GM18502 (cell line): ENCODE data around the gene B4GALT4.
A peak's percentile ranks its signal among the peaks of the same experiment; 100 is the strongest.
"Not testable (repeated sequence)": the region's sequence is repeated elsewhere in the genome, so short reads cannot be mapped to it uniquely, and the experiment has no call there.

Experiments
- ATAC-seq: cut with Tn5 transposase; IDR thresholded peaks from one replicate; pipeline ENCODE4 v1.9.1; 2021; ENCODE audit warnings: mild to moderate bottlenecking; ENCODE audit not compliant: unreplicated experiment, poor library complexity

B4GALT4 gene, protein sequence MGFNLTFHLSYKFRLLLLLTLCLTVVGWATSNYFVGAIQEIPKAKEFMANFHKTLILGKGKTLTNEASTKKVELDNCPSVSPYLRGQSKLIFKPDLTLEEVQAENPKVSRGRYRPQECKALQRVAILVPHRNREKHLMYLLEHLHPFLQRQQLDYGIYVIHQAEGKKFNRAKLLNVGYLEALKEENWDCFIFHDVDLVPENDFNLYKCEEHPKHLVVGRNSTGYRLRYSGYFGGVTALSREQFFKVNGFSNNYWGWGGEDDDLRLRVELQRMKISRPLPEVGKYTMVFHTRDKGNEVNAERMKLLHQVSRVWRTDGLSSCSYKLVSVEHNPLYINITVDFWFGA

DNA sequence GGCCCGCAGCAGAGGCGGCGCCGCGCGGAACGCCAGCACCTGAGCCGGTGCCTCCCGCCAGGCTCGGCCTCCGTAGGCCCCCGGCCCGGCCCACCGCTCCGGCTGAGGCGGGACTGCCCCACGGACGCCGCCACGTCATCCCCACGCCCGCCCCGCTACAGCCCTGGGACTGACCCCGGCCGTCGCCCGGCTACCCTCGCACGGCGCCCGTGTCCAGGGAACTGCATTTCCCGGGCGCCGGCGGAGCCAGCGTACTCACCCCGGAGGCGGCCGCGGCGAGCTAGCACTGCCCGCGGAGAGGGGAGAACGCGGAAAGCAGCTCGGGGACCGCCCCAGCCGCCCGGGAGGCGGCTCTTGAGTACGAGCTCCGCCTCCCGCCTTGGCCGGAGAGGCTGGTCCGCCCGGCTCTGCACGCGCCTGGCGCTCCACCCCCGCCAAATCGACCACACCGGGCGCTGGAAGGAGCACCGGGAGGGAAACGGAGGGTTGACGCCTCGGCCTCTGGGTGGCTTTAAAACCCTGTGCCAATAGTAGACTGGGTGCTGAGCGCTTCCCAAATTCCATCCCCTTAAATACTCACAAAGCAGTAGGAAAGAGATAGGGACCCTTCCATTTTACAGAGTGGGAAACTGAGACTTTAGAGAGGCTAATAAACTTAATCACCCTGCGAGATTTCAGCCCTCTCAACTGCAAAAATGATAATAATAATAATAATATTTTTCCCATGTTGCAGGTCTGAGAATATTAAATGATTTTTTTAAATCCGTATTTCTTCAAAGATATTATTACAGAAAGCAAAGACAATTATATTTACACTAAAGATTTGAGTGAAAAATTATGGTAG lies at the start of gene B4GALT4:
Gene B4GALT4, minus strand, starts transcription at position 288 of the 844 bp plus-strand sequence. CDS start 10,779 bp downstream, outside the sequence.
- ATAC-seq = peak; percentile 90

DNA sequence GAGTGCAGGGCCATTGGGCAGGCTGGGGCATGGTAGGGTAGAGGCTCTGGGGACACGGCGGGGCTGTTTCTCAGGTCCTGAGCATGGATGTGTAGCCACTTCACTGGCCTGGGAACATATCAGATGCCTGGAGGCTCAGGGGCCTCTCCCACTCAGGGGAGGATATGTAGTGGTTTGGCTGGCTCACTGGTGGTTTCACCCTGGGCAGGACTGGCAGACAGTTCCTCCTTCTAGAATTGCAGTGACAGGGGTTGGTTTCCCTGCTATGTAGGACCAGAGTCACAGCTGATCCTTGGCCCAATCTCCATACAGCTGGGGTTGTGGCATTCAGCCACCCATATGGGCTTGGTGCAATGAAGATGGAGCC lies 48.7 kb upstream of the B4GALT4 start:
- no peak for ATAC-seq

DNA sequence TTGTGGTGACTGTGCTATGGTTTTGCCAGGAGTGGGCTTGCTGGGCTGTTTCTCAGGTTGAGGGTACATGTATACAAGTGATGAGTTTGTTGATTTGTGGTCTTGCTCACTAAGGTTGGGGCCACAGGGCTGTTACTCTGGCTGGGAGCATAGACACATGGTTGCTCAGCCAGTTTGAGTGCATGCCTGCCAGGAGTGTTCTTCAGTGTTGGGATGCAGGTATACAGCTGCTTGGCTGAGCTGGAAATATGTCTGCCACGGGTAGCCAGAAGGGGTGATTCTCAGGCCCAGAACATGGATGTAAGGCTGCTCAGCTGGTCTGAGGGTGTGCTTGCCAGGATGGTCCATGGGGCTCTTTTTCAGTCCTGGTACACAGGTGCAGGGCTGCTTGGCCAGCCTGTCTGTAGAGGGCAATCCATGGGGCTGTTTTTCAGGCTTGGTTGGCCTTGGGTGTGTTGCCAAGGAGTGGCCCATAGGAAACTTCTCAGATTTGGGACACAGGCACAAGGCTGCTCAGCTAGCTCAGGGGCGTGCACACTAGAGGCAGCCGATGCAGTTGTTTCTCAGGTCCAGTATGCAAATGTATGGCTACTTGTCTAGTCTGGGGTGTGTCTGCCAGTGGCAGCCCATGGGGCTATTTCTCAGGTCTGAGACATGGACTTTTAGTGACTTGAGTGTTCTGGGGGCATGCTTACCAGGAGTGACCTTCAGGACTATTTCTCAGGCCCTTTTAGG lies 48.2 kb upstream of the B4GALT4 start:
- ATAC-seq = no peak

DNA sequence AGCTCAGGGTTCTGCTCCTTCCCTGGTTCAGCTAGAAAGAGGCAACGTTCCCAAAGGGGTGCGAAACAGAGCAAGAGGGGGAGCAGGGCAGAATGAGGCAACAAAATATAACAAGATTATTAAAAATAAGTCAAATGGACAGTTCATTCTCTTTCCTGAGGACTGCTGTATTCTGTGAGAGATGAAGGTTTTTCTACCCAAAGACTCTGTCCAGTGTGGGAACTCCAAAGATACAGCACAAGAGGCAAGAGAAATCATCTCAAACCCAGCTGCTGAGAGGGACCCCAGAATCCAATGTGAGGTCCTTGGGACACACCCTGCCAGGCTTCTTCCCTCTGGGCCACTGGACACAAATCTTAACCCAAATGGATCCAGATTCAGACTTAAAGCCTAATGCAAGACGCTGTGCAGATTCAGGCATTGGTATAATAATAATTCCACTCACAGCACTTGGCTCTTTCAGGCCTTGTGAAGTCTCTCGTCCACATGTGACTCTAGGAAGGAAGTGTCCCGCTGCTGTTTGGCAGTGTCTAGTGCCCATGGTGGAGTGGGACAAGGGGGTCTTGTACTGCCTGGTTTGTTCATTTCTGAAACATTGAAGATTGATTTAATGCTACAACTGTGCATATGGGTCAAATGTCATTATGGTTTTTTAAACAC lies 39.0 kb upstream of the B4GALT4 start:
- ATAC-seq = no peak

DNA sequence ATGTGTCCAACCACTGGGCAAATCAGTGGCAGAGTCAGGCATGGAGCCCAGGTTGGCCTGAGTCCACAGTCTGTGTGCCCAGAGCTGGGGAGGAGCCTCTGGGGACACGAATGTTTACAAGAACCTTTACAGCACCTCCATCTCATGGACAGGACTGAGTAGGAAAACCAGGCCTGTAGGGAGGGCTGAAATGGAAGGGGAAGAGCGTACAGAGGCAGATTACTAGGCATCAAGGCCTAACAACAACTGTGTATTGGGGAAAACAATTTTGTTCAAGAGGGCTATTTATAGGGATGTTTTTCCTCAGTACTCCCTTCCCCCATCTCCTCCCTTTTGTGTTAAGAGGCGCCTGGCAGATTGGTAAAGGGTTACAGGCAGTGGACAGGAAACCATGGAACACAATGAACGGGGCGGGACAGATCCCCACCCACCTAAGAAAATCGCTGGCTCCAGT lies 38.5 kb upstream of the B4GALT4 start:
- ATAC-seq = no peak

DNA sequence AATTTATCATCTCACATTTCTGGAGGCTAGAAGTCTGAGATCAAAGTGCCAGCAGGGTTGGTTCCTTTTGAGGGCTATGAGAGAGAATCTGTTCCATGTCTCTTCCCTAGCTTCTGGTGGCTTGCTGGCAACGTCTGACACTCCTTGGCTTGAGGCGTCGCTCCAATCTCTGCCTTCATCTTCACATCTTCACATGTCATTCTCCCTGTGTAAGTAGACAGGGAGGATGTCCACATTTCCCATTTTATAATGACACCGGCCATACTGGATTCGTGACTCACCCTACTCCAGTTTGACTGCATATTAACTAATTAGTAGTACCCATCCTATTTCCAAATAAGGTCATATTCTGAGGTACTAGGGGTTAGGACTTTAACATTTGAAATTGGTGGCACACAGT lies 36.0 kb upstream of the B4GALT4 start:
- ATAC-seq = no peak

DNA sequence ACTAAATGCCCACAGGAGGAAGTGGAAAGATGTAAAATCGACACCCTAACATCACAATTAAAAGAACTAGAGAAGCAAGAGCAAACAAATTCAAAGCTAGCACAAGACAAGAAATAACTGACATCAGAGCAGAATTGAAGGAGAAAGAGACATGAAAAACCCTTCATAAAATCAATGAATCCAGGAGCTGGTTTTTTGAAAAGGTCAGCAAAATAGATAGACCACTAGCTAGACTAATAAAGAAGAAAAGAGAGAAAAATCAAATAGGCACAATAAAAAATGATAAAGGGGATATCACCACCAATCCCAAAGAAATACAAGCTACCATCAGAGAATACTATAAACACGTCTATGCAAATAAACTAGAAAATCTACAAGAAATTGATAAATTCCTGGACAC lies 29.5 kb upstream of the B4GALT4 start:
- not testable (repeated sequence) for ATAC-seq

DNA sequence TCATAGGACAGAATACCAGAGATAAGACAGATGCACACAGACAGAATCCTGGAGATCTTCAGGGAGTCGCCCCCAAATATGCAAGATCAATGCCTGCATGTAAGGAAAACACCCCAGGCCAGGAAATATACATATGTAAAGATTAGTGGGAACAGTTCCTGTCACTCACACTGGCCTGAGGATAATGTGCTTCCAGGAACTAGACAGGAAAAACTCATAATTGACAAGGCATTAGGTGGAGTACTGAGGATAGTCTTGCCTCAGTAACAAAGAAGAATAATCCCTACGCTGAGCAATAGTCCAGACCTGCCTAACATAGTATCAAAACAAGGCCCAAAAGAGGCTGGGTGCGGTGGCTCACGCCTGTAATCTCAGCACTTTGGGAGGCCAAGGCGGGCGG lies 20.4 kb upstream of the B4GALT4 start:
- ATAC-seq = no peak

DNA sequence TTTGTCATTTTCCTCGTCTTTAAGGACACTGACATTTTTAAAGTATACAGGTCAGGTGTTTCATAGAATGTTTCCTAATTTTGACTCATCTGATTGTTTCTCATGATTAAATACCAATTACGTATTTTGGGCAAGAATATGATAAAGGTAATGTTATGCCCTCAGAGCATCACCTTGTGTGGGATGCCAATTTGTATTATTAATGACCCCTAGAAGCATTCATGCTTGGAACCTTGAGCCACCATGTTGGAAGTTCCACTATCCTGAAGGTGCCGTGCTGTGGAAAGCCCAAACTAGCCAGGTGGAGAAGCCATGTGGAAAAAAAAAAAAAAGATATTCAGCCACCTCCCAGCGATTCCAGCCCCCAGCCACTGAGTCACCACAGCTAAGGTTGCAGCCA lies 19.1 kb upstream of the B4GALT4 start:
- no peak for ATAC-seq

DNA sequence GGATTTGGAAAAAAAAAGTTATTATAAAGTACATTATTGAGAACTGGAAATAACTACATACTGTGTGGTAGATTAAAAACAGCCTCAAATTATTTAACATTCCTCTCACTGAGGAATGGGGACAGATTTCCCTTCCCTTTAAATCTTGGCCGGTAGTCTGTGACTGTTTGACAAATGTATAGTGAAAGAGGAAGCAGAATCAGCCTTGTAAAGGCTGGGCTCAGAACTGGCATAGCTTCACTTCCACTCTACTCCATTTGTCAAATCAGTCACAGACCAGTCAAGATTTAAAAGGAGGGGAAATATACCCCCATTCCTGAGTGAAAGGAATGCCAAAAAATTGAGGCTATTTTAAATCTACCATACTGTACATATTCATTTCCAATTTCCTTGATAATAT lies 18.2 kb upstream of the B4GALT4 start:
- ATAC-seq = peak; percentile 95

DNA sequence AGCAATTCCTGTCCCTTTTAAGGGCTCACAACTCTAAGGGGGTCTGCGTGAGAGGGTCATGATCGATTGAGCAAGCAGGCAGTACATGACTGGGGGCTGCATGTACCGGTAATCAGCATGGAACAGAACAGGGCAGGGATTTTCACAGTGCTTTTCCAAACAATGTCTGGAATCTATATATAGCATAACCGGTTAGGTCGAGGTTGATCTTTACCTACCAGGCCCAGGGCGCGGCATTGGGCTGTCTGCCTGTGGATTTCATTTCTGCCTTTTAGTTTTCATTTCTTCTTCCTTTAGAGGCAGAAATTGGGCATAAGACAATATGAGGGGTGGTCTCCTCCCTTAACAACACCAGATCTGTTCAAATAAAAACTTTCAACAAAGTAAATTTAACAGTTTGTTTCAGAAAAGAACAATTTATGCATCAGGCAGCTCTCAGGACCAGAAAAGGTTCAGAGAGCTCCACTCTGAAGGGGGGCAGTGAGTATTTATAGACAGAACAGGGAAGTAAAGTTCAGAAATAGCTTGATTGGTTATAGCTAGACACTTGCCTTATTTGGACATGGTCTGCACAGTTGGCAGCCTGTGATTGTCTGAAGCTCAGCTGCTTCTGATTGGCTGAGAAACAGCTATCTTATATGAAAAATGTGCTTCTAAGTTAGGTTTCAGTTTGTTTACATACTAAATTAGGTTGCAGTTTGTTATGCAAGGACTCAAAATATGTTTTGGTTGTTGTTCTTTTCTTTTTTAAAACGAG lies 17.2 kb upstream of the B4GALT4 start:
- peak; percentile 75 for ATAC-seq

DNA sequence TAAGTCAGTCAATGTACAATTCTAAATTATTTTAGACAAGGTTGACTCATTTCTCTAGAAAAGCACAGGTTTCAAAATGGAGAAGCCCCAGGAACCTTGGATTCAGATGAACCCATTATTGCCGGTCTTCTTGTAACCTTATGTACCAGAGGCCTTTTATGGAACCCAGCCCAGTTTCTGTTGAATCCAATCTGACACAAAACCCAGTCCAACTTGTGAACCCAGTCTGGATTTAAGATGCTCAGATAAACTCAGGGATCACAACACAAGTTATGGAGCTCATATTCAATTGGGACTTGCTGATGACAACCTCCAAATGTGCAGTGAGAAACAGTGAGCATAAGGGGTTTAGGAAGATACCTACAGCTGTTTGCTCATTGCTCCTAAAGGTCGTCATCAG lies 16.4 kb upstream of the B4GALT4 start:
- ATAC-seq = no peak

DNA sequence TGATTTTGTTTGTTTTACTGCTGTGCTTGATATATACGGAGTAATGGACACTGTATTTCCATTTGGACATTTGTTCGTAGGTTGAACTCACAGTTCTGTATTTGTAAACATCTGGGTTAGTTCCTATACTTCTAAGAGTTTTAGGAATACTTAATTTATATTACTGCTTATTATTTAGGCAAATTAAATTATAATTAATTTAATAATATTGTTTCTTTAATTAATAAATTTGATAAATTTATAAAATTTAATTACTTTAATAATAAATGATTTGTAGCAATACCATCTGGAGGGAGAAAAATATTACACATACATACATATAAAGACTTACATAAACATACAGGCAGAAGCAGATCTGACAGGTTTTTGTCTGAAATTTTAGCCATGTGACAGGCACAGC lies 14.5 kb upstream of the B4GALT4 start:
- ATAC-seq = no peak

DNA sequence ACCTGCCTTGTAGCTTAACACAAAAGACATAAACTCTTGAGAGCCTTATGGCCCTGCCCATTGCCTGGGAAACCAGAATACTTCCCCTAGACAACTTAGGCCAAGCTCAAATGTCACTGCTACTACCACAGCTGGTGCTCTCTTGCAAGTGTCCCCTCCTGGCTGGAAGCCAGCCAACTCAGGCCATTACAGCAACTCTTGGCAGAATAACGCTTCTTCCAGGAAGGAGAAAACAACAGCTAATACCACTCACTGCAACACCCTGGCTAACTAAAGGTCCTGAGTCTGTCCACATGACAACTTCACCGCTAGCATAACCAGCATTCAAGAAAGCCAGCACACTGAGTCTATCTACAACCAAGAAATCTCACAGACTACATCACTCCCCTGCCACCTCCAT lies 5.1 kb upstream of the B4GALT4 start:
- no peak for ATAC-seq

DNA sequence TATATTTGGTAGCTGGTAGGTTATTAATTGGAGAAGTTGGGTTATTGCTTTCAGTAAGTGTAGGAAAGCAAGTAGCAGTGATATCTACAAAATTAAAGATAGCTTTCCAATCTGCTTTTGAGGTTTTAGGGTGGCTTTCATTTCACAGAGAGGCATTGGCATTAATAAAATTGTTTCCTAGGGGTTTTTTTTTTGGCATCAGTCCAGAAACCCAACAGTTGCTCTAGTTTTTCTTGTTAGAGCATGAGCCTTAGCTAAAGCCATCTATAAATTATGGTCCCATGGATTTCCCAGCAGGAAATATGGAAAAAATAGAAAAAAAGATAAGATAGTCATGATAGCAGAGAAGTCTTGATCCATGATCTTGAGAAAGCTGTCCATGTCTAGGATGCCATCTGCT lies 3.0 kb upstream of the B4GALT4 start:
- ATAC-seq = no peak

DNA sequence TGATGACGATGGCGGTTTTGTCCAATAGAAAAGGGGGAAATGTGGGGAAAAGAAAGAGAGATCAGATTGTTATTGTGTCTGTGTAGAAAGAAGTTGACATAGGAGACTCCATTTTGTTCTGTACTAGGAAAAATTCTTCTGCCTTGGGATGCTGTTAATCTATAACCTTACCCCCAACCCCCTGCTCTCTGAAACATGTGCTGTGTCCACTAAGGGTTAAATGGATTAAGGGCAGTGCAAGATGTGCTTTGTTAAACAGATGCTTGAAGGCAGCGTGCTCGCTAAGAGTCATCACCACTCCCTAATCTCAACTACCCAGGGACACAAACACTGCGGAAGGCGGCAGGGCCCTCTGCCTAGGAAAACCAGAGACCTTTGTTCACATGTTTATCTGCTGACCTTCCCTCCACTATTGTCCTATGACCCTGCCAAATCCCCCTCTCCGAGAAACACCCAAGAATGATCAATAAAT lies 2.4 kb upstream of the B4GALT4 start:
- ATAC-seq = not testable (repeated sequence)

DNA sequence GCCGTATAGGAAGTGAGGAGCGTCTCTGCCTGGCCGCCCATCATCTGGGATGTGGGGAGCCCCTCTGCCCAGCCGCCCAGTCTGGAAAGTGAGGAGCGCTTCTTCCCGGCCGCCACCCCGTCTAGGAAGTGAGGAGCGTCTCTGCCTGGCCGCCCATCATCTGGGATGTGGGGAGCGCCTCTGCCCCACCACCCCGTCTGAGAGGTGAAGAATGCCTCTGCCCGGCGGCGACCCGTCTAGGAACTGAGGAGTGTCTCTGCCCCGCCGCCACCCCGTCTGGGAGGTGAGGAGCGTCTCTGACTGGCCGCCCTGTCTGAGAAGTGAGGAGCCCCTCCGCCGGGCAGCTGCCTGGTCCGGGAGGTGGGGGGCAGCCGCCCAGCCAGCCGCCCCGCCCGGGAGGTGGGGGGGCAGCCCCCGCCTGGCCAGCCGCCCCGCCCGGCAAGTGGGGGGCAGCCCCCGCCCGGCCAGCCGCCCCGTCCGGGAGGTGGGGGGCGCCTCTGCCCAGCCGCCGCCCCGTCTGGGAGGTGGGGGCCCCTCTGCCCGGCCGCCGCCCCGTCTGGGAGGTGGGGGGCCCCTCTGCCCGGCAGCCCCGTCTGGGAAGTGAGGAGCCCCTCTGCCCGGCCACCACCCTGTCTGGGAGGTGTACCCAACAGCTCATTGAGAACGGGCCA lies 1.8 kb upstream of the B4GALT4 start:
- not testable (repeated sequence) for ATAC-seq

DNA sequence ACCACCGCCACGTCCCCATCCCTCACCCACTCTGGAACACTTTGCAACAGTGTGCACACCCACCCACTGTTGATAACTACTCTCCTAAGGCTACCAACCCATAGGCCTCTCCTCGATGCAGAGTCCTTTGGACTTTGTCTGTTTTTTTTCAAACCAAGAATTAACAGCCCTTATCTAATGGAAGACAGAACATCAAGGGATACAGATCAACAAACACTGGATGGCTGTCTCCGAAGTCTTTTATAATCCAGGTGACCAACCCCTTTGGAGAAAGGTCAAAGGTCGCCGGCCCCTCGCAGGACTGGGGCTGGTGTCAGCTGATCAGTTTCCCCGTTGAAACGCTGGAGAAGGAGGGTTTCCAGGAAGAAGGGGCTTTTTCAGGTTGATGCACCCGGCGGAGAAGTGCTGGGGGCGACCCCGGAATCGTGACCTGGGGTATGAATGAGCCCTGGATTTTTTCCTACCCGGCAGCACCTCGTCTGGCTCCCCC lies 532 bp downstream of the B4GALT4 start:
- ATAC-seq = peak; percentile 19
